NCI-H774 (cell line): Measurements from ENCODE around the gene RHEX.
"Not testable (repeated sequence)": the region's sequence is repeated elsewhere in the genome, so short reads cannot be mapped to it uniquely, and the experiment has no call there.

Experiments used
- DNase-seq: peaks from one replicate; lab custom pipeline; 2025; lab: John Stamatoyannopoulos, UW

The RHEX gene

GRCh38 chr1:206030714-206031113 lies 22.3 kb upstream of the RHEX start:
- peak; percentile 79 for DNase-seq

GRCh38 chr1:206032380-206033140 lies 20.4 kb upstream of the RHEX start:
- DNase-seq, result no peak

GRCh38 chr1:206035027-206035426 lies 17.9 kb upstream of the RHEX start:
- DNase-seq, result peak; percentile 23

GRCh38 chr1:206036663-206037455 lies 16.1 kb upstream of the RHEX start:
- peak; percentile 23 for DNase-seq

GRCh38 chr1:206037581-206037980 lies 15.4 kb upstream of the RHEX start:
- DNase-seq, result no peak

- no peak for DNase-seq
Observed at GRCh38 chr1:206039046-206039973, 13.7 kb upstream of the RHEX start.

GRCh38 chr1:206040328-206040727 lies 12.6 kb upstream of the RHEX start:
- DNase-seq, result no peak

GRCh38 chr1:206041640-206042039 lies 11.3 kb upstream of the RHEX start:
- DNase-seq, result no peak

GRCh38 chr1:206047271-206047670 lies 5.7 kb upstream of the RHEX start:
- no peak for DNase-seq

- DNase-seq, result no peak
Observed at GRCh38 chr1:206048582-206048981, 4.4 kb upstream of the RHEX start.

- no peak for DNase-seq
Observed at GRCh38 chr1:206049293-206049692, 3.7 kb upstream of the RHEX start.

GRCh38 chr1:206049919-206050600 lies 2.9 kb upstream of the RHEX start:
- no peak for DNase-seq

GRCh38 chr1:206050655-206051235 lies 2.2 kb upstream of the RHEX start:
- no peak for DNase-seq

- not testable (repeated sequence) for DNase-seq
Observed at GRCh38 chr1:206052231-206052865, 625 bp upstream of the RHEX start.

GRCh38 chr1:206053616-206054015 lies 643 bp downstream of the RHEX start:
- DNase-seq, result not testable (repeated sequence)

- DNase-seq, result not testable (repeated sequence)
Observed at GRCh38 chr1:206055069-206055625, 2.2 kb downstream of the RHEX start.

GRCh38 chr1:206055639-206056323 lies 2.8 kb downstream of the RHEX start:
- not testable (repeated sequence) for DNase-seq

- not testable (repeated sequence) for DNase-seq
Observed at GRCh38 chr1:206058289-206058926, 5.4 kb downstream of the RHEX start.

GRCh38 chr1:206058927-206059292 lies 5.9 kb downstream of the RHEX start:
- no peak for DNase-seq
